SU-DHL-6 (cell line): Measurements from ENCODE around the gene PXDC1.
"Not testable (repeated sequence)": the region's sequence is repeated elsewhere in the genome, so short reads cannot be mapped to it uniquely, and the experiment has no call there.

ENCODE experiments used
- EZH2phosphoT487 ChIP-seq: fragments of 200-600 bp; sonication (generic), shearing (Covaris generic); conservative IDR thresholded peaks from 2 replicates; pipeline ENCODE4 v1.6.1; 2018; ENCODE audit warnings: mild to moderate bottlenecking, antibody characterized with exemption, low read length, moderate library complexity, mixed read lengths
- TF ChIP-seq, protein P1 (sequence below): fragments of 200-600 bp; sonication (generic); IDR thresholded peaks from one replicate; pipeline ENCODE4 v1.5.1; 2017; ENCODE audit warnings: antibody characterized with exemption, mild to moderate bottlenecking, low read length, moderate library complexity; ENCODE audit not compliant: insufficient read depth, poor library complexity, severe bottlenecking

- TF ChIP-seq, protein P1, sequence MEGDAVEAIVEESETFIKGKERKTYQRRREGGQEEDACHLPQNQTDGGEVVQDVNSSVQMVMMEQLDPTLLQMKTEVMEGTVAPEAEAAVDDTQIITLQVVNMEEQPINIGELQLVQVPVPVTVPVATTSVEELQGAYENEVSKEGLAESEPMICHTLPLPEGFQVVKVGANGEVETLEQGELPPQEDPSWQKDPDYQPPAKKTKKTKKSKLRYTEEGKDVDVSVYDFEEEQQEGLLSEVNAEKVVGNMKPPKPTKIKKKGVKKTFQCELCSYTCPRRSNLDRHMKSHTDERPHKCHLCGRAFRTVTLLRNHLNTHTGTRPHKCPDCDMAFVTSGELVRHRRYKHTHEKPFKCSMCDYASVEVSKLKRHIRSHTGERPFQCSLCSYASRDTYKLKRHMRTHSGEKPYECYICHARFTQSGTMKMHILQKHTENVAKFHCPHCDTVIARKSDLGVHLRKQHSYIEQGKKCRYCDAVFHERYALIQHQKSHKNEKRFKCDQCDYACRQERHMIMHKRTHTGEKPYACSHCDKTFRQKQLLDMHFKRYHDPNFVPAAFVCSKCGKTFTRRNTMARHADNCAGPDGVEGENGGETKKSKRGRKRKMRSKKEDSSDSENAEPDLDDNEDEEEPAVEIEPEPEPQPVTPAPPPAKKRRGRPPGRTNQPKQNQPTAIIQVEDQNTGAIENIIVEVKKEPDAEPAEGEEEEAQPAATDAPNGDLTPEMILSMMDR: not testable (repeated sequence)
- not testable (repeated sequence) for TF ChIP-seq EZH2phosphoT487
Observed at GRCh38 chr6:3720770-3721169, 30.7 kb downstream of the PXDC1 start.
